ENCODE data around the gene ZBTB42. TPM values are rescaled to one million over a fixed set of nuclear protein-coding genes. Genes with fewer than 3 reads are reported as not detected.

ZBTB42 gene
- total RNA-seq, 1 donor from 2014 or later = 23.5 TPM

DNA sequence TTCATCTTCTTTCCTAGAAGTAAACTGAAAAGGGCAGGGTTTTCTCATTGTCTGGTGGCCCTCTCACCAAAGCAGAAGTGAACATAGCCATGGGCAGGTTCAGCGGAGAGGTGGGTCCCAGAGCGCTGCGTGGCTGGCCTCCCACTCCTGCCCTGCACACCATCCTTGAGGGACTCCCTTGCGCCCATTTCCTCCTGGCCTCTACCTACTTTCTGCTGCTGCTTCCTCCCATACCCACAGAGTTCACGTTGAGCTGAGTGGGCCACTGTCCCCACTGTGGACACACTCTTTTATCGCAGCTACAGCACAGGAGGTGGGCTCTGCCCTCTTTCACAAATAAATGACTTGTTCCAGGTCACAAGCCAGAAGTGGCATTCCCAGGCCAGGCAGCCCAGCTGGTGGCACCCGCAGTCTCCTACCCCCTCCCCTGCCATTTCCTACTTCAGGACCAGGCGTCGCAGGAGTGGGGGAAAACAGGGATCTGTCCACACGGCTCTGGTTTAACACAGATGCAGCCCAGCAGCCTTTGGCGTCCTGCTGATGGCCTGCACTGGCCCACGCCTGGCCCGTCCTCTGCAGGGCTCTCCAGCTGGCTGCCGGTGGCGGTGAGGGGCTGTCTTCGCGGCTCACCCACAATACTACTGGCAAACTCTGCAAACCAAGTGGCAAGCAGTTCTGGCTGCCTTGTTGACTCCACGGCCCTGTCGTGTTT, 43.1 kb upstream of the ZBTB42 start:
- TF ChIP-seq, protein P1, sequence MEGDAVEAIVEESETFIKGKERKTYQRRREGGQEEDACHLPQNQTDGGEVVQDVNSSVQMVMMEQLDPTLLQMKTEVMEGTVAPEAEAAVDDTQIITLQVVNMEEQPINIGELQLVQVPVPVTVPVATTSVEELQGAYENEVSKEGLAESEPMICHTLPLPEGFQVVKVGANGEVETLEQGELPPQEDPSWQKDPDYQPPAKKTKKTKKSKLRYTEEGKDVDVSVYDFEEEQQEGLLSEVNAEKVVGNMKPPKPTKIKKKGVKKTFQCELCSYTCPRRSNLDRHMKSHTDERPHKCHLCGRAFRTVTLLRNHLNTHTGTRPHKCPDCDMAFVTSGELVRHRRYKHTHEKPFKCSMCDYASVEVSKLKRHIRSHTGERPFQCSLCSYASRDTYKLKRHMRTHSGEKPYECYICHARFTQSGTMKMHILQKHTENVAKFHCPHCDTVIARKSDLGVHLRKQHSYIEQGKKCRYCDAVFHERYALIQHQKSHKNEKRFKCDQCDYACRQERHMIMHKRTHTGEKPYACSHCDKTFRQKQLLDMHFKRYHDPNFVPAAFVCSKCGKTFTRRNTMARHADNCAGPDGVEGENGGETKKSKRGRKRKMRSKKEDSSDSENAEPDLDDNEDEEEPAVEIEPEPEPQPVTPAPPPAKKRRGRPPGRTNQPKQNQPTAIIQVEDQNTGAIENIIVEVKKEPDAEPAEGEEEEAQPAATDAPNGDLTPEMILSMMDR (IDR thresholded peaks at IDR 0.05) = no peak
- H3K4me3 ChIP-seq = no peak overlapping the region
- H3K27ac ChIP-seq = no peak overlapping the region
- no peaks in the 10 kb centered on the region for H3K9me3 ChIP-seq
- H3K27me3 ChIP-seq = no peaks in the 10 kb centered on the region
- intact Hi-C loops (cut with DNase I) = no loop called here
- H3K36me3 ChIP-seq = peaks cover 58 to 62% of the 10 kb centered on the region in 2 donors
- DNase-seq (ENCODE audit: low spot score in 2 of 2) = no peak
- H3K4me1 ChIP-seq = peaks cover 14 to 16% of the 10 kb centered on the region in 2 donors

DNA sequence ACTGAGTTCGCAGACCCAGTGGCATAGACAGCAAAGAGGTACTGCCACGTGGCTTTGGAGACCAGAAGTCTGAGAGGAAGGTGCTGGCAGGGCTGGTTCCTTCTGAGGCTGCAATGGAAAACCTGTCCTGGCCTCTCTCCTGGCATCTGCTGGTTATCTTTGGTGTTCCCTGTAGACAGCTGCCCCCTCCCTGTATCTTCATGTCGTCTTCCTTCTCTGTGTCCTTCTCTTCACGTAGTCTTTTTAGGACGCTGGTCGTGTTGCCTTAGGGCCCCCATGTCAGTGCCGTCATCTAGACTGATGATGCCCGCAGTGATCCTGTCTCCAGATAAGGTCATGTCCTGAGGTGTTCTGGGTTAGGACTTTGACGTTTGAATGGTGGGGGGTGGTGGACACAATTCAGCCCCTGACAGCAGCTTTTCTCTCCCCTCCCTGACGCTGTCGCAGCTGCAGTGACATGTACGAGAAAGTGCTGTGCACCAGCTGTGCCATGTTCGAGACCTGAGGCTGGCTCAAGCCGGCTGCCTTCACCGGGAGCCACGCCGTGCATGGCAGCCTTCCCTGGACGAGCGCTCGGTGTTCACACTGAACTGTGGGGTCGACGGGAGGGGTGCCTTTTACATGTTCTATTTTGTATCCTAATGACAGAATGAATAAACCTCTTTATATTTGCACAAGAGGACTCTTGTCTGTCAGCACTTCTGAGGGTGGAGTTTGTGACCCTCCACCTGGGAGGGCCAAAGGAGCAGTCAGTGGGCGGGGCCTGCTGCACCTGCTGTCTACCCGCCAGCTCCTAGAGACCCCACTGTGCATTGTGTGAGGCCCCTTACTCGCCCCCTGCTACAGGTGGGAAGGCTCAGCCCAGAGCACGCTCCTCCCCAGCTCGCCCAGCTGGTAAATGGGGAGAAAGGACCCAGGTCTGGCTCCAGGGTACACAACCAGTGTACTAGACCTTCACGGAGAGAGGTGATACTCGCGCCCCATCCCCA, 41.6 kb upstream of the ZBTB42 start:
- intact Hi-C loops (cut with DNase I) = no loop called here
- Histone ChIP-seq H3K27ac (no peak overlapping the region), H3K36me3 (peaks cover 58 to 65% of the 10 kb centered on the region in 2 donors), H3K4me3 (no peak overlapping the region), H3K27me3 (no peaks in the 10 kb centered on the region), H3K4me1 (peaks cover 6 to 11% of the 10 kb centered on the region in 2 donors), H3K9me3 (no peaks in the 10 kb centered on the region)
- TF ChIP-seq, protein P1 (IDR thresholded peaks at IDR 0.05) = no peak
- DNase-seq (ENCODE audit: low spot score in 2 of 2) = no peak

DNA sequence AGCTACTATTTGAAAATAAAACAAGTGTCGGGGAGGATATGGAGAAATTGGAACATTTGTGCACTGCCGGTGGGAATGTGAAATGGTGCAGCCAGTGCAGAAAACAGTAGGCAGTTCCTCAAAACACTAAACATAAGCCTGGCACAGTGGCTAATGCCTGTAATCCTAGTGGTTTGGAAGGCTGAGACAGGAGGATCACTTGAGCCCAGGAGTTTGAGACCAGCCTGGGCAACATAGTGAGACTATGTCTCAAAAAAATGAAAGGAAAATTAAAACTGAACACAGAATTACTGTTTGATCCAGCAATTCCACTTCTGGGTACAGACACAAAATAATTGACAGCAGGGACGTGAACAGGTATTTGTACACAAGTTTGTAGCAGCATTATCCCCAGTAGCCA, 35.4 kb upstream of the ZBTB42 start:
- intact Hi-C loops (cut with DNase I) = no loop called here

DNA sequence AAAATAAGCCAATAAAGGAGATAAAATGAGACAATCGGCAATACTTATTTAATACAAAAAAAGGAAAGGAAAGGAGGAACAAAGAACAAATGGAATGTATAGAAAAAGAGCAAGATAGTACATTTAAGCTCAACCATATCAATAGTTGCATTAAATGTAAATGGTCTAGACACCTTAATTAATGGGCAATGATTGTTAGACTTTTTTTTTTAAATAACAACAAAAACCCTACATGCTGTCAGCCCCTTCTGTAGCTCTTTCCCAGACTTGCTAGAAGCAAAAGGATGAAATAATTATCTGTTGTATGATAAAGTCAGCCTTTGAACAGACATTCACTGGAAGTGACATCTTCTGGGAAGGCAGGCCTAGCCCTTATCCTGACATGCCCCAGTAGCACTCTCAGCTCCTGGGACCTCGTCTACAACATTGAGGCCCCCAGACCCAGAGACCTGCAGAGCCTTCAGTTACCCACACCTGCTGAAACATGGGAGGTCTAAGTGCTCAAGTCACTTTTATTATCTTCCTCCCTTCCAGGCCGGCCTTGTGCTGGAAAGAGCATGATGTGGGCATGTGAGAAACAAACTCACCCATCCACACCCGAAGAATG, 34.5 kb upstream of the ZBTB42 start:
- intact Hi-C loops (cut with DNase I) = no loop called here
- Histone ChIP-seq H3K36me3 (peaks cover 17 to 19% of the 10 kb centered on the region in 2 donors), H3K27me3 (no peaks in the 10 kb centered on the region), H3K9me3 (no peaks in the 10 kb centered on the region), H3K27ac (no peak overlapping the region), H3K4me1 (peaks cover 3 to 8% of the 10 kb centered on the region in 2 donors), H3K4me3 (no peak overlapping the region)
- TF ChIP-seq, protein P1 (IDR thresholded peaks at IDR 0.05) = no peak
- no peak for DNase-seq (ENCODE audit: low spot score in 2 of 2)

More for the DNA sequence above, 35.4 kb upstream of the ZBTB42 start:
- Histone ChIP-seq H3K27me3 (no peaks in the 10 kb centered on the region), H3K9me3 (no peaks in the 10 kb centered on the region), H3K36me3 (peaks cover 11 to 19% of the 10 kb centered on the region in 2 donors), H3K4me1 (peaks cover 3 to 8% of the 10 kb centered on the region in 2 donors), H3K4me3 (no peak overlapping the region), H3K27ac (no peak overlapping the region)
- DNase-seq (ENCODE audit: low spot score in 2 of 2) = no peak
- TF ChIP-seq, protein P1 (IDR thresholded peaks at IDR 0.05) = no peak

DNA sequence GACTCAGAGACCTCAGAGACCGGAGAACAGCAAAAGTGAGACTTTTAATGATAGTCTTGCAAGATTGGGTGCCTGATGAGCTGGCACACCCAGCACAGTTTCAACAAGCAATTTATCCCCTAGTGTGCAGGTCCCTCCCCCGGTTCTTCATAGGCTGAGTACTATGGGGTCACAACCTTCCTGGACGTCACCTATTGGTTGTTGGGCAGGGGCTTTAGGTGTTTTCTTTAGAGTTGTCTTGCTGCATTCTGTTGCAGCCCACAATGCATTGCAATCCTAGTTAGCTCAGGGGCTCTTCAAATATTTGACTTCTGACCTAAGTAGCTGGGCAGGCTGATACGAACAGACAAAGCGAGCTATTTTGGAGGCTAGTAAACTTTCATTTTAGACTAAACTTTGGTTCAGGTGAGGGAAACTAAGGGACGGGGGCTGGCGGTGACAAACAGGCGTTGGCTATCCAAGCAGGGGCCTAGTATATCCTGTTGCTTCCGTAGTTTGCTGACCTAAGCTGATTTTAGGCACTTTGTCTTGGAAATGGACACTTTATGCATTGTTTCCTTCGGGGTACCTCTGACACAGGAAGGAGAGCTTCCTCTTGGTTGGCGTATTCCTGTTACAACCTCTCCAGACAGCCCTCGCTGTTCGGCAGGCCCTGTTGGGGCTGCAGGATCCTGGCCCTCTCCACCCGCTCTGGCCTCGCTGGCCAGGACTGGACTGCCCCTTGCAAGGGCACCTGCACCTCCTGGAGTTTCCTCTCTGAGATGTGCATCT, 33.9 kb upstream of the ZBTB42 start:
- H3K4me3 ChIP-seq = no peak overlapping the region
- TF ChIP-seq, protein P1 (IDR thresholded peaks at IDR 0.05) = no peak
- intact Hi-C loops (cut with DNase I) = no loop called here
- peaks cover 19 to 24% of the 10 kb centered on the region in 2 donors for H3K36me3 ChIP-seq
- no peak overlapping the region for H3K27ac ChIP-seq
- H3K27me3 ChIP-seq = no peaks in the 10 kb centered on the region
- no peak for DNase-seq (ENCODE audit: low spot score in 2 of 2)
- peaks cover 3 to 8% of the 10 kb centered on the region in 2 donors for H3K4me1 ChIP-seq
- H3K9me3 ChIP-seq = no peaks in the 10 kb centered on the region
